Ascending aorta (tissue), 2 donors: Measurements from ENCODE around the gene TBK1. TPM values are rescaled to one million over a fixed set of nuclear protein-coding genes. Genes with fewer than 3 reads are reported as not detected.

ENCODE experiments used
- DNase-seq, 2 donors: peaks; one replicate each; pipeline ENCODE4 v3.0.0-alpha.2; 2019; ENCODE audit warnings: low spot score in 2 of 2
- H3K27ac ChIP-seq, 2 donors: fragments of 200-600 bp; sonication (generic); one replicate each; pipeline ENCODE4 v1.5.1; 2016 to 2017; ENCODE audit warnings: mild to moderate bottlenecking in 1 of 2
- H3K27me3 ChIP-seq: fragments of 200-600 bp; sonication (generic); one replicate; pipeline ENCODE4 v1.5.1; 2017
- H3K36me3 ChIP-seq, 2 donors: fragments of 200-600 bp; sonication (generic); one replicate each; pipeline ENCODE4 v1.5.1; 2016
- H3K4me1 ChIP-seq, 2 donors: fragments of 200-600 bp; sonication (generic); one replicate each; pipeline ENCODE4 v1.5.1; 2016 to 2017; ENCODE audit warnings: mild to moderate bottlenecking in 1 of 2
- H3K4me3 ChIP-seq, 2 donors: fragments of 200-600 bp; sonication (generic); one replicate each; pipeline ENCODE4 v1.5.1; 2016 to 2017; ENCODE audit warnings: mild to moderate bottlenecking in 1 of 2
- H3K9me3 ChIP-seq, 2 donors: fragments of 200-600 bp; sonication (generic); one replicate each; pipeline ENCODE4 v1.5.1; 2016
- CTCF ChIP-seq, 3 experiments: fragments of 200-600 bp in 2 of 3; fragments of 450-650 bp in 1 of 3; sonication (generic) in 2 of 3; IDR thresholded peaks; one replicate each; pipeline ENCODE4 v1.5.1; 2016 to 2019; ENCODE audit warnings: antibody characterized with exemption in 3 of 3, mild to moderate bottlenecking in 1 of 3, moderate library complexity in 1 of 3
- intact Hi-C: fragments of 100-400 bp; cut with DNase I; formaldehyde crosslinking; loops from one replicate; pipeline ENCODE4 v1.15.1; 2023
- total RNA-seq: library from RNA; depleted of rRNA; stranded (reverse); fragments of >200 nt; gene quantifications from one replicate; pipeline ENCODE4 v1.1.0, GENCODE V29; 2016

The TBK1 gene
- total RNA-seq, 1 donor from 2014 or later = 3.9 TPM

GRCh38 chr12:64496839-64497400 is 45.0 kb downstream of the TBK1 start:
- Histone ChIP-seq H3K36me3 (peaks cover 57 to 93% of the 10 kb centered on the region in 2 donors), H3K9me3 (no peaks in the 10 kb centered on the region), H3K27me3 (no peaks in the 10 kb centered on the region), H3K4me3 (no peak overlapping the region), H3K4me1 (no peaks in the 10 kb centered on the region), H3K27ac (no peak overlapping the region)
- intact Hi-C loops = no loop called here
- DNase-seq = no peak
- no peak for TF ChIP-seq CTCF (IDR thresholded peaks at IDR 0.05)

DNA sequence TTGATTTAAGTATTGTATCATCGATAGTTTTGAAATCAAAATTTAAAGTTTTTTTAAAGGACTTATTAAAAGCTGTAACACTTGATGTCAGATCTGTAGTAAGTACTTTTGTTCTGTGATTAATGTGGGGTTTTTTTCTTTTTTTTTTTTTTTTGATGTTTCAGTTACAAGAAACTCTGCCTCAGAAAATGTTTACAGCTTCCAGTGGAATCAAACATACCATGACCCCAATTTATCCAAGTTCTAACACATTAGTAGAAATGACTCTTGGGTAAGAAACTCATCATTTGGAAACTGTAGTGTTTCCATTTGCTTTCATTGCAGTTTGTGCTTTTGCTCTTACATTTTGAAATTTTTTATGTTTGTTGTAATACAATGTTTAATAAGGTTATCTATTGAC is 45.6 kb downstream of the TBK1 start:
- intact Hi-C loops = no loop called here
- Histone ChIP-seq H3K9me3 (no peaks in the 10 kb centered on the region), H3K4me3 (no peak overlapping the region), H3K27ac (no peak overlapping the region), H3K36me3 (peaks cover 52 to 88% of the 10 kb centered on the region in 2 donors), H3K27me3 (no peaks in the 10 kb centered on the region), H3K4me1 (no peaks in the 10 kb centered on the region)
- DNase-seq = no peak
- TF ChIP-seq CTCF (IDR thresholded peaks at IDR 0.05) = no peak

- intact Hi-C loops = no loop called here
- Histone ChIP-seq H3K27me3 (no peaks in the 10 kb centered on the region), H3K27ac (no peak overlapping the region), H3K36me3 (peaks cover 49 to 84% of the 10 kb centered on the region in 2 donors), H3K9me3 (no peaks in the 10 kb centered on the region), H3K4me1 (no peaks in the 10 kb centered on the region), H3K4me3 (no peak overlapping the region)
- TF ChIP-seq CTCF (IDR thresholded peaks at IDR 0.05) = no peak
- DNase-seq = no peak
Observed at GRCh38 chr12:64497903-64498302, 46.0 kb downstream of the TBK1 start.

GRCh38 chr12:64500394-64500793 is 48.5 kb downstream of the TBK1 start:
- Histone ChIP-seq H3K4me1 (no peaks in the 10 kb centered on the region), H3K27me3 (no peaks in the 10 kb centered on the region), H3K4me3 (no peak overlapping the region), H3K9me3 (no peaks in the 10 kb centered on the region), H3K27ac (no peak overlapping the region), H3K36me3 (peaks cover 38 to 62% of the 10 kb centered on the region in 2 donors)
- intact Hi-C loops = no loop called here
- no peak for TF ChIP-seq CTCF (IDR thresholded peaks at IDR 0.05)
- DNase-seq = no peak

DNA sequence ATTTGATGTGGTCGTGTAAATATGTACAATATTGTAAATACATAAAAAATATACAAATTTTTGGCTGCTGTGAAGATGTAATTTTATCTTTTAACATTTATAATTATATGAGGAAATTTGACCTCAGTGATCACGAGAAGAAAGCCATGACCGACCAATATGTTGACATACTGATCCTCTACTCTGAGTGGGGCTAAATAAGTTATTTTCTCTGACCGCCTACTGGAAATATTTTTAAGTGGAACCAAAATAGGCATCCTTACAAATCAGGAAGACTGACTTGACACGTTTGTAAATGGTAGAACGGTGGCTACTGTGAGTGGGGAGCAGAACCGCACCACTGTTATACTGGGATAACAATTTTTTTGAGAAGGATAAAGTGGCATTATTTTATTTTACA is 49.6 kb downstream of the TBK1 start:
- Histone ChIP-seq H3K27me3 (no peaks in the 10 kb centered on the region), H3K9me3 (no peaks in the 10 kb centered on the region), H3K27ac (no peak overlapping the region), H3K4me1 (no peaks in the 10 kb centered on the region), H3K4me3 (no peak overlapping the region), H3K36me3 (peaks cover 30 to 51% of the 10 kb centered on the region in 2 donors)
- DNase-seq = no peak
- intact Hi-C loops = no loop called here
- no peak for TF ChIP-seq CTCF (IDR thresholded peaks at IDR 0.05)

DNA sequence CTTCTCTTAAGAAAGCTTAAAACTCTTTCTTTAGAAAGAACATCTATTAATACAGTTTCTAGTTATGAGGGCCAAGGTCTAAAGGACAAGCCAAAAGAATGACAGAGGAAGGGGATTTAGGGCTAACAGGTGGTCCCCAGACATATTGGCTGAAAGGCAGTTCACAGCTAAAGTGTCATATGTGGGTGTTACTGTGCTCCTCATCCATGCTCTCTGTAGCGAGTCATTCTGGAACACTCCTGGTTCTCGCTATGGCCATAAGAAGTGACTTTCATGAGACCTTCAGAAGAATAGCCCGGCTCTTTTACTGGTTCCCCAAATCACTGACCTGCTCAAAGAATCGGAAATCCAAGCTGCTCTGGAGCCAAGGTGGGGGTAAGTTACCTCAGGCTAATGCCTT is 55.0 kb downstream of the TBK1 start:
- H3K27ac ChIP-seq = no peak overlapping the region
- no peak for DNase-seq

More for the DNA sequence above, 55.0 kb downstream of the TBK1 start:
- Histone ChIP-seq H3K27me3 (no peaks in the 10 kb centered on the region), H3K4me3 (no peak overlapping the region), H3K9me3 (no peaks in the 10 kb centered on the region), H3K36me3 (no peaks in the 10 kb centered on the region), H3K4me1 (no peaks in the 10 kb centered on the region)
- intact Hi-C loops = no loop called here
- TF ChIP-seq CTCF (IDR thresholded peaks at IDR 0.05) = no peak
